HG03025 (cell line): ENCODE results near the gene MMS22L.
A peak's percentile ranks its signal among the peaks of the same experiment; 100 is the strongest.

ENCODE experiments used
- ATAC-seq: cut with Tn5 transposase; IDR thresholded peaks from one replicate; pipeline ENCODE4 v1.9.1; 2021; ENCODE audit warnings: mild to moderate bottlenecking, moderate library complexity; ENCODE audit not compliant: unreplicated experiment, low FRiP score

The MMS22L gene, protein sequence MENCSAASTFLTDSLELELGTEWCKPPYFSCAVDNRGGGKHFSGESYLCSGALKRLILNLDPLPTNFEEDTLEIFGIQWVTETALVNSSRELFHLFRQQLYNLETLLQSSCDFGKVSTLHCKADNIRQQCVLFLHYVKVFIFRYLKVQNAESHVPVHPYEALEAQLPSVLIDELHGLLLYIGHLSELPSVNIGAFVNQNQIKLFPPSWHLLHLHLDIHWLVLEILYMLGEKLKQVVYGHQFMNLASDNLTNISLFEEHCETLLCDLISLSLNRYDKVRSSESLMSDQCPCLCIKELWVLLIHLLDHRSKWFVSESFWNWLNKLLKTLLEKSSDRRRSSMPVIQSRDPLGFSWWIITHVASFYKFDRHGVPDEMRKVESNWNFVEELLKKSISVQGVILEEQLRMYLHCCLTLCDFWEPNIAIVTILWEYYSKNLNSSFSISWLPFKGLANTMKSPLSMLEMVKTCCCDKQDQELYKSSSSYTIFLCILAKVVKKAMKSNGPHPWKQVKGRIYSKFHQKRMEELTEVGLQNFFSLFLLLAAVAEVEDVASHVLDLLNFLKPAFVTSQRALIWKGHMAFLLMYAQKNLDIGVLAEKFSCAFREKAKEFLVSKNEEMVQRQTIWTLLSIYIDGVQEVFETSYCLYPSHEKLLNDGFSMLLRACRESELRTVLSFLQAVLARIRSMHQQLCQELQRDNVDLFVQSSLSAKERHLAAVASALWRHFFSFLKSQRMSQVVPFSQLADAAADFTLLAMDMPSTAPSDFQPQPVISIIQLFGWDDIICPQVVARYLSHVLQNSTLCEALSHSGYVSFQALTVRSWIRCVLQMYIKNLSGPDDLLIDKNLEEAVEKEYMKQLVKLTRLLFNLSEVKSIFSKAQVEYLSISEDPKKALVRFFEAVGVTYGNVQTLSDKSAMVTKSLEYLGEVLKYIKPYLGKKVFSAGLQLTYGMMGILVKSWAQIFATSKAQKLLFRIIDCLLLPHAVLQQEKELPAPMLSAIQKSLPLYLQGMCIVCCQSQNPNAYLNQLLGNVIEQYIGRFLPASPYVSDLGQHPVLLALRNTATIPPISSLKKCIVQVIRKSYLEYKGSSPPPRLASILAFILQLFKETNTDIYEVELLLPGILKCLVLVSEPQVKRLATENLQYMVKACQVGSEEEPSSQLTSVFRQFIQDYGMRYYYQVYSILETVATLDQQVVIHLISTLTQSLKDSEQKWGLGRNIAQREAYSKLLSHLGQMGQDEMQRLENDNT

DNA sequence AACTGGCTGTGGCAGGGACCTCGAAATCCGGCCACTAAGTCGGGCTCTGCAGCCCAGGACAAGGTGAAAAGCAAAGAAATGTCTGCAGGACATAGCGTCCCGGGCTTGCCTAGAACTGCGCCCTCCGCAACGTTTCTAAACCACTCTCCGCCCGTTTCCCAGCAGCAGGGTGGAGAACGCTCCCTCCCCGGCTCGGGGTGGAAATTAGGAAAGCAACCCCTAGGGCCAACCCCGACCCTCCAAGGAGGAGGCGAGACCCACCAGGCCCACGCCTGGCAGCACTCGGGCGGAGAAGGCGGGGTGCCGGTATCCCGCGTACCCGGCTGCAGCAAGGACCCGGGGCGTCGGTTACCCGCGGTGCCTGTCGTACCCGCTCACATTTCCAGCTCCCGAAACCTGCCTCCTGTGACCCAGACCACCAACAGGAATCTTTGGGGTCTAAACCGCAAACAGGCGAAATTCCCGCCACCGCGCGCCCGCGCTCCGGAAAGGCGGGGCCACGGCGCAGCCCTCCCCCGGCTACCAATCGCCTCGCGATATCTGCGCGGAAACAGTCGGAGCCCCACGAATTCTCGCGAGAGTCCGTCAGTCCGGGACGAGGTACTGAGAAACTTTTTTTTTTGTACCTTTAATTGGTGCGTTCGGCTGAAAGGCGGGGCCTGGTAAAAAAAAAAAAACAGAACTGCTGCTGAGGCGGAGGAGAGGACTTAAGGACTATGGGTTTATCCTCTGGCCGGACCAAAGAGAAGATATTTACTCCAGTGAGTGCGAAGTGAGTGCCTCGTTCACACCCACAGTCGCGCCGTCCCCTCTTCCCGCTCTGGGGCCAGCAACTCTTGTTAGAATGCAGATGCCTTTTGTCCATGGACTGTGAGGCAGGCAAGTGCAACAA lies at the start of gene MMS22L:
Gene MMS22L, minus strand, starts transcription at position 491 of the 892 bp plus-strand sequence. CDS start 739 bp downstream, outside the sequence.
- ATAC-seq = peak; percentile 98

DNA sequence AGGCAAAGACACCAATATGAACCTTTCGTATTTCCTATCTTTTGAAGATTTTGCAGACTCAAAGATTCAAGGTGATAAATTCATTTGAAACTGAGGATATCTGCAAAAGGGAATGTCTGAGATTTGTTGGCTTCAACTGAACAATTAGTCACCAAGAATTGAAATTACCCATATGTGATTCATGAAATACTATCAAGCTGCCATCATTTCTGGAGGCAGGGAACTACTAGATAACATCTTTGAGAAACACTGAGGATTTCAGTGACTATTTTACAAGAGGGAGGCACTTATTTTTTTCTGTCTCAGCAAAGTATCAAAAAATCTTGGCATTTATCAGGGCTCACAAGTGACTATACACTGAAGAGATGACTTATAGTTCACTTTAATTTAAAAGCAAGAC lies 39.8 kb upstream of the MMS22L start:
- ATAC-seq = no peak

DNA sequence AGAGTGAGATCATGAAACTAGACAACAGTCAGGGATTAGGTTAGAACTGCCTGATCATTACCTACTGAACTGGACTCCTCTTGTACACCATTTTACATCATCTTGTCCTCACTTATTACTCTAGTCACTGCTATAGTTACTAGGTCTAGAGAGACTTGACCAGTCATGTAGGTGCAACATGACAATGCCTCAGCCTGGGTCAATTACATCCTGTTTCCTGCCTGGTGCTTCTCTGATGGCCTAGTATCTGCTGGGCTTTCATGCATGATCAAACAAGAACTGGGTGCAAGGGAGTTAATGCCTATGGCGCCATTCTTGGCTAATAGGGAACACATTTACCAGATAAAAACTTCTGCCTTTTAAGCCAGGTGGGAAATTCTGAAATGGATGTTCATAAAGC lies 39.2 kb upstream of the MMS22L start:
- no peak for ATAC-seq

DNA sequence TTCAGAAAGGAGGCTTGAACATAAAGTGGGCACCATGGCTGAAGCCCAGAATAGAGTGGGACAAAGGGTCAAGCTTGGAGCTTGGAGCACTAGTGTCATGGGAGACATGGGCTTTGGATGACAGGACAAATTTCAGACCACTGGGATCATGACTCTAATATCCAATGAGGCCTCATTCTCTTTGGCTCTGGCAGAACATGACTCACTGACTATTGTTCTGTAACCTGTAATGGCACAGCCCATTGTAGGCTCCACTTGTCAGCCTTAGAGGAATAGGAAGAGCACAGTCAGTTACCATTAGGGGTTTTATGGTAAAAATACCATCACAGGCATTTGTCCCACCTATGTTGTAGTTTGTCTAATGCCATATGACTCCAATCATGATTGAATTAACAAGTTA lies 34.0 kb upstream of the MMS22L start:
- ATAC-seq = no peak

DNA sequence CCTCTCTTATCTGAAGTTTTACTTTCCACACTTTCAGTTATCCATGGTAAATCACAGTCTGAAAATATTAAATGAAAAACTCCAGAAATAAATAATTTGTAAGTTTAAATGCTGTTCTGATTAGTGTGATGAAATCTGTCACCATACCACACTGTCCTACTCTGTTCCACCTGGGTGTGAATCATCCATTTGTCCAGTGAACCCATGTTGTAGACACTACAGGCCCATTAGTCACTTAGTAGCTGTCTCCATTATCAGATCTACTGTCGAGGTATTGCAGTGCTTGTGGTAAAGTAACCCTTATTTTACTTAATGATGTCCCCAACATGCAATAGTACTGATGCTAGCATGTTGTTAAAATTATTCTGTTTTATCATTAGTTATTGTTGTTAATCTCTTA lies 29.2 kb upstream of the MMS22L start:
- no peak for ATAC-seq

DNA sequence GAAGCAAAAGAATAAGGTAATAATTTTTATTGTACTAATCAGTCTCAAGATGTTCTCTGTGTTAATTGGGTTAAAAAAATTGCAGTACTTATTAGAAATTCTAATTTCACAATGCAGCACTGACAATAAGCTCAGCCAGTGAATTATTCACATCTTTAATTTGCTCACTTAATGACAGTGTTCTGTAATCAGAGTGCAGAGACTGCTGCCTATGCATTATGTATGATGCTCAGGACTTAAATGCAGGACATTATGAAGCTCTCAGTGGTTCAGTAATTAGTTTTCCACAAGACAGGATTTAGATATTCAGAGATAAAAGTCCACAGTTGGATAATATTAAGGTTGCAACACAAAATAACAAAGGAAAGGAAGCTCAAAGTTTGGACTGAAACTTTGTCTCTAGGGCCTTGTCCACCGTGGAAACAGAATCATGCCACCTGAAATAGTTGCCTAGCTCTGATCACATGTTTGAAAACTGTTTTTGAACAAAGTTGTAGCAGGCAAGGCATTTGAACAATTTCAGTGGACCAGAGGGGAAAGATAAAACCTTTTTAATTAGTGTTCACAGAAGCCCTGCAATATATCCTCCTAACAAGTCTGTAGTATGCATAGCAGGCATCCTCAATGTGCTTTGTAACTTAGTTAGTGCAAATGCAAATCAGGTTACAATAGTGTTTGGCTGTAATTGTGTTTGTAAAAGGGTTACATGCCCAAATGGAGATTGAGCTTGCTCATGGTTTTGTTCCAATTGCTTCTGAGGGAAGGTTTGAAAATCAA lies 23.7 kb upstream of the MMS22L start:
- no peak for ATAC-seq

DNA sequence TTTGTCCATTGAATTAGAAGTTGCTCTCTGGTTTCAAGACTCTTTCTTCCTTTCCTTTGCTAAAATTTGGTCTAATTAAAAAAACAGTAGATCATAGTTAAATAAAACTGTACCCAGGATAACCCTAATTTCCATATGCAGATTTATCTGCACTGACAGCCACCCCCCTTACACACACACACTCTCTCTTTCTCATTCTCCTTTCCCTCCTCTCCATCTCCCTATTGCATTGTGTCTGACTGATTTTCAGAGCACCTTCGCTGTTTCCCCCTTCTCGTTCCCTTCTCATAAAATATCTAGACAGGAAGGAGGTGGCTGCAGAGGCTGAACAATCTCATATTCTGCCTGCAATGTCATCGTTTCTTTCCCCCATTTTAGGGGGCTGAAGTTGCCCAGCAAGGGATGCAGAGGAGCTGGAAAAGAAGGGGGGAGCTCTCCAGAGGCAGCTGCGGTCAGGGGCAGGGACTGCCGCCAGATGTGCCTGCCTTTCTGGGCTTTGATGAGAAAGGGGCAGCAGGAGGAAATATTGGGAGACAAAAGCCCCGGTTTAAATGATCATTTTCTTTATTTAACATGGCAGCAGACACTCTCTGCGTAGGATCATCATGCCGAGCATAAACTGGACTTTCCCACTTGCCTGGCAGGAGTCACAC lies 22.5 kb upstream of the MMS22L start:
- ATAC-seq = no peak

DNA sequence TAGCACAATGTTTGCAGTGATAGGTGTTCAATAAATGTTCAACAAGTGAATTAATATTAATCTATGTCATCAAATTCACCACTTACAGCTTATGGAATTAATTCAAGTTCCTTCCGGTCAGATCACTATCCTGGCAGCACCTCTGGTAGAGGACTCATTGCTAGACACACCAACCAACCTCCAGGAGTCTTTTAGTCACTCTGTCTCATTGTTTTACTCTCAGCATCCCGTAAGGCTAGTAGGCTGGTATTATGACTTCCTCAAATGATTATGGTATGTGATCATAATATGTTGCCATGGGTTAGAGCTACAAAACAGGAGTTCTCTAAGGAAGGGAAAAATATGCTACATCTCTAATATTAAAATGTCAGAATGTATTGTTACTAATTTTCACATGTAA lies 21.7 kb upstream of the MMS22L start:
- ATAC-seq = no peak

DNA sequence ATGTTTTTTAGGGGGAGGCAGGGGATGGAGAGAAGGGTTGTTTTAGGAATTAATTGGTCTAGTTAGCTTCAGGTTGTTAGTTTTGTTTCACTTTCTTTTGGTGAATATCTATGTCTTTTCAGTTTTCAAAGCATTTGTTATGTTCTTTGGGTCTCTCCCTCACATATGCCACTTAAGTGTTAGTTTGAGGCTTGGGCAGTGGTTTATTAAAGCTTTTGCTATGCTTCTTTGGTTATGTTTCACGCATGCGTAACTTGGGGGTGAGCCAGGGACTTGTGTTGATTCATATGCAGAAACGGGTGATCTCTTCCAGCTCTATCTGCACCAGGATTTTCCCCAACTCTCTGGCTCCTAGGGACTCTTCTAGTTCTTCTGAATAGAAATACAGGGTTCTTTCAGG lies 11.4 kb upstream of the MMS22L start:
- no peak for ATAC-seq

DNA sequence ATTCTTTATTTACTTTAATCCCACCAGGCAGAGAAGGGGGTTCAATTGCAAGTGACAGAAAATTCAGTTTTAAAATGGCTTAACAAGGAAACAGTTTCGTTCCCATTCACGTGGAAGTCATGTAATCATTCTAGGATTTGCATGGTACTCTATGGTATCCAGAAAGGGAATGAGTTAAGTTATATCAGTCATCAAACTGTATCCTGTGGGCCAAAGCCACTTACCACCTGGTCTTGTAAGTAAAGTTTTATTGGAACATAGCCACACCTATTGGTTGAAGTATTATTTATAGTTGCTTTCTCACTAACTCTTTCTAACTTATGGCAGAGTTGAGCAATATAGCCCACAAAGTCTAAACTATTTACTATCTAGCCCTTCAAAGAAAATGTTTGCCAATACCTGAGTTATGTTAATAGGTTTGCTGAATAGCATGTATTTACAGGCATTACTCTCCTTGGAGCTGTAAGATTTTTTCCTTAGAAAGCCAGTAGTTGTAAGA lies 10.2 kb upstream of the MMS22L start:
- ATAC-seq = no peak

DNA sequence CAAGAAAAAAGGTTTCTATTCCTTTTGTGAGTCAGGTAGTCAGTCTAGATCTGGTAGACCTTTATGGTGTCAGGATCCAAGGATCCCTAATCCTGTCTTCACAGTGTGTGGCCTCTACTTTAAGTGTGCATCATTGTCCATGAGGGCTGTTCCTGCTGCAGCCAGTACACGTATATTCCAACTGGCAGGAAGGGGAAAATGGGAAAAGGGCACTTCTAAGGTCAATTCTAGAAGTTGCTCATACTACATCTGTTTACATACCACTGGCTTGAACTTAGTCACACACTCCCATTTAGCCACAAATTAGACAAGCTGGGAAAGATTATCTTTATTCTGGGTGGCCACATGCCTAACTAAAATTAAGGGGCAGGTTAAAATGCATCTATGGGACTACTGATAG lies 9.7 kb upstream of the MMS22L start:
- ATAC-seq = no peak

DNA sequence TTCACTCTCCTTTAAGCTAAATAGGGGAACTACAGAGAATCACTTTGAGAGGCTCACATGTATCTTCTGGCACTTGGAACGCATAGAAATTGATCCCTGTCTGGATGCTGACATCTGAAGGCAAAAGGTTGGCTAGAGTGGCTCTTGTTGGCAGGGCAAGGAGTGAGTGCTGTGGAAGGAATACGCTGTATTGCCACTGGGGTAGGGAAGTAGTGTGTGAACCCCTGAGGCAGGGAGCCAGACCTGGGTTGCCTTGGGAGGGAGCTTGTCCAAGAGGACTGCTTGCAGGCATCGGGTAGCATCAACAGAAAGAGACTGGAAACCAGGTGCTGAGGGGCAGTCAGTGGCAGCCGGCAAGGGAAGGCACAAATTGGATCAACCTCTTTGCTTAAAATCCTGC lies 8.9 kb upstream of the MMS22L start:
- ATAC-seq = no peak

DNA sequence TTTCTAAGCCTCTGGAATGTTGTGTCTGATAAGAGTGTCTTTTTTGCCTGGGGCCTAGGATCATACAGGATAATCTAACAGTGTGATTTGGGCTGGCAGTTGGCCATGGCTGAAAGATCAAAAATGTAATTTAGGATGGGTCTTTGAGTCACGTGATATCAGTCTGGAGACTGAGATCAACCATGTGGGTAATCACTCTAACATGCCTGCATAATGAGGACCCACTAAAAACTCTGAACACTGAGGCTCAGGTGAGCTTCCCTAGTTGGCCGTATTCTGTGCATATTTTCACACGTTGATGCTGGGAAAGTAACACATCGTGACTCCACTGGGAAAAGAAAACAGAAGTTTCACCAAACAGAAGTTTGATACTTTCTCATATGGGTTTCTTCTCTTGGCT lies 6.3 kb upstream of the MMS22L start:
- no peak for ATAC-seq

DNA sequence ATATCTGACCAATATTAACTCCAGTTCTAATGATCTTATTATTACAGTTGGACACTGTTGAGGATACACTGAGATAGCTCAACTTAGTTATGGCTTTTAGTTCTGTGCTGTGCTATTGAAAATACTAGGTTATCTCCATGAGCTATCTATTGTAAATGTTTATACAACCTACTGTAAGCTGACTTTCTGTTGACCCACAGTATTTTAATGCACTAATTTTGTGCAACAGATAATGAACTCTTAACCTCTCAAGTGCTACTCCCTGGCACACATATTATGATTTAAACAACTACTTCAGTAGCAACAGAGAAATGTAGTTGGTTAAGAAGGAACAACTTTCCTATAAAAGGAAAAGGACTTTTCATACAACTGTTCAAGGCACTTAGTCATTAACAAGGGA lies 5.2 kb upstream of the MMS22L start:
- no peak for ATAC-seq

DNA sequence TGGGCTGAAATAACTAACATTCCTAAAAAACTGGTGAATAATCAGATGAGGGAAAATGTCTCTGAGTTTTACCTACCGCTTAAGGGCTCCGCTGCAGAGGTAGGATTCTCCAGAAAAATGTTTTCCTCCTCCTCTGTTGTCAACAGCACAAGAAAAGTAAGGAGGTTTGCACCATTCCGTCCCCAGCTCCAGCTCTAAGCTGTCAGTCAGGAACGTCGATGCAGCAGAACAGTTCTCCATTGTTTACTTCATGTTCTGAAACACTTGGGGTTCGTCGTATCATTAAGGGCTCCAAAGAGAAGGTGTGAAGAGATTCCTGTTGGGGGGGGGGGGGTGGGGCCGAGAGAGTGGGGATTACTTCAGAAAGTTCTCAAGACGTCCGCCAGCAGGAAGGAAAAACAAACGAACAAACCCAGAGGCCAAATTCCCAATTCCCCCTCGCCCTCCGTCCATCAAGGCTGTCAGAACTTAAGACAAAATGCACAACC lies 734 bp downstream of the MMS22L start:
- ATAC-seq = peak; percentile 5

DNA sequence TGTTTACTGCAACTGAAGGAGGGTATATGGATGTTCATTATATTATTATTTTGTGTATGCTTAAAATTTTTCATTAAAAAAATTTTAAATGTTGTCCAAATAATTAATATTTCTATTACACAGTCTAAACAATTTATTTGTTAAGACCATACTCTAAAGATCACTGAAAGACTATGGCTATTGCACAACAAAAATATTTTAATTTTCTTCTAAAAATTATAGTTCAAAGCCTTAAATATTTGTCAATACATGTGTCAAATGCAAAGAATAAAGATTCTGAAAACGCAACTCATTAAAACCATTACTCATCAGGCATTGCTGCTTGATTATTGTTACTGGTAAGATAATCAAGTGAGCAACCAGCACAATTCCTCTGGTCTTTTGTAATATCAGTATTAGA lies 2.2 kb downstream of the MMS22L start:
- no peak for ATAC-seq

DNA sequence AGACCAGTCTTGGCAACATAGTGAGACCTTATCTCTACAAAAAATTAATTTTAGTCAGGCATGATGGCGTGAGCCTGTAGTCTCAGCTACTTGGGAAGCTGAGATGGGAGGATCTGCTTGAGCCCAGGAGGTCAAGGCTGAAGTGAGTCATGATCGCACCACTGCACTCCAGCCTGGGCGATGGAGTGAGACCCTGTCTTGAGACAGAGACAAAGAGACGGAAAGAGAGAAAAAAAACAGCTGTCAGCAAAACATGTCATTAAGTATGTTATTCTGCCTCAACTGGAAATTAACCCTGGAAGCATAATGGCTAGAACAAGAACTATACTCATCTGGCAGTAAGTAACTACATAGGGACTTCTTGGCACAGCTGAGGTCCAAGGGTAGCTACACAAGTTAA lies 7.2 kb downstream of the MMS22L start:
- ATAC-seq = no peak

DNA sequence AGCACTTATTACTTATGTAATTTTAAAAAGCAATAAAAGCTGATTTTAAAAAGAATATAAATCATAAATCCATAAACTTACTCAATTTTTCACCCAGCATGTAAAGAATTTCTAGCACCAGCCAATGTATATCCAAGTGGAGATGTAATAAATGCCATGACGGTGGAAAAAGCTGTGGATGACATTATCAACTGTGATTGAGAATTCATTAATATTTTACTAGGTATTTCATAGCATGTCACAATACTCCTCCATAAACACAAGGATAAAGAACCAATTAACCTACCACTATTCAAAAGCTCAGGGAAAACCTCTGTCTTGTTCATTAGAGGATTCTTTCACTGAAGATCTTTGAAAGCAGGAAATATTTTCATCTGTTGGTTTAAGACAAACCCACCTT lies 13.2 kb downstream of the MMS22L start:
- no peak for ATAC-seq
